Stimulated activated naive CD8-positive, alpha-beta T cell treated with anti-CD3 and anti-CD28 coated beads, Interleukin-15, Interleukin-2, amounts not matched to agents 100 ng/mL and 50 ng/mL, for 24 hours (primary cell): ENCODE results near the gene MAFG.

Experiments used
- H3K27ac Mint-ChIP-seq: one replicate; pipeline ENCODE4 v1.8.0; 2021; ENCODE audit warnings: mild to moderate bottlenecking, mixed read lengths
- H3K27me3 Mint-ChIP-seq: one replicate; pipeline ENCODE4 v1.8.0; 2021; ENCODE audit warnings: mixed read lengths
- H3K36me3 Mint-ChIP-seq: one replicate; pipeline ENCODE4 v1.8.0; 2021; ENCODE audit warnings: low read depth, mixed read lengths
- H3K4me1 Mint-ChIP-seq: one replicate; pipeline ENCODE4 v1.8.0; 2021; ENCODE audit warnings: low read depth, mixed read lengths
- H3K4me3 Mint-ChIP-seq: one replicate; pipeline ENCODE4 v1.8.0; 2021; ENCODE audit warnings: mild to moderate bottlenecking, mixed read lengths
- H3K9me3 Mint-ChIP-seq: one replicate; pipeline ENCODE4 v1.8.0; 2021; ENCODE audit warnings: mixed read lengths

The MAFG gene

GRCh38 chr17:81868674-81869220 is 58.8 kb downstream of the MAFG start:
- Mint-ChIP-seq H3K27ac (peak overlapping the region; percentile 79), H3K4me3 (peak overlapping the region; percentile 91), H3K9me3 (no peaks in the 10 kb centered on the region), H3K36me3 (peaks cover 28% of the 10 kb centered on the region), H3K4me1 (peaks cover 56% of the 10 kb centered on the region), H3K27me3 (no peaks in the 10 kb centered on the region)
